Caco-2 (cell line): ENCODE measurements around the gene ATP9A. TPM values are rescaled to one million over a fixed set of nuclear protein-coding genes. Genes with fewer than 3 reads are reported as not detected.

Experiments used
- BruUV-seq: library from RNA; stranded (reverse); fragments of 400-500 nt; replicated peaks from 2 replicates; lab custom pipeline; 2021; lab: Mats Ljungman, UMichigan
- CTCF ChIA-PET: fragments of 300-600 bp; sonication (Branson Sonifier 250); formaldehyde crosslinking; loops from one replicate; lab custom pipeline; 2022; ENCODE audit warnings: antibody characterized with exemption; lab: Charles Lee
- POLR2A ChIA-PET: fragments of 300-600 bp; sonication (Branson Sonifier 250); formaldehyde crosslinking; loops from one replicate; lab custom pipeline; 2022; ENCODE audit warnings: antibody characterized with exemption; lab: Charles Lee
- DNase-seq, 2 experiments: peaks; one replicate each; pipeline versions ENCODE4 v3.0.0 to v3.0.0-alpha.2; 2020 to 2022
- H3K27me3 ChIP-seq: replicated peaks from 2 replicates; pipeline ENCODE4 v1.6.0; 2011; ENCODE audit warnings: low read length; ENCODE audit not compliant: control insufficient read depth, insufficient read depth
- H3K36me3 ChIP-seq: 2 replicates; pipeline ENCODE4 v1.5.1; 2011; ENCODE audit warnings: low read length; ENCODE audit not compliant: control insufficient read depth, insufficient read depth
- H3K4me1 ChIP-seq: fragments of 250-450 bp; sonication (Bioruptor Pico); 2 replicates; pipeline ENCODE4 v1.5.1; 2020; ENCODE audit warnings: mild to moderate bottlenecking
- H3K4me3 ChIP-seq: 2 replicates; pipeline ENCODE4 v1.5.1; 2011; ENCODE audit warnings: low read depth, mild to moderate bottlenecking, control low read depth, low read length
- H3K9me3 ChIP-seq: fragments of 250-450 bp; sonication (Bioruptor Pico); 2 replicates; pipeline ENCODE4 v1.5.1; 2020; ENCODE audit warnings: mild to moderate bottlenecking, moderate library complexity
- H3K27ac Mint-ChIP-seq: one replicate; pipeline ENCODE4 v1.8.0; 2022; ENCODE audit warnings: mixed read lengths; ENCODE audit not compliant: unreplicated experiment
- H3K27me3 Mint-ChIP-seq: one replicate; pipeline ENCODE4 v1.8.0; 2022; ENCODE audit warnings: mixed read lengths; ENCODE audit not compliant: insufficient read depth, unreplicated experiment
- H3K36me3 Mint-ChIP-seq: one replicate; pipeline ENCODE4 v1.8.0; 2022; ENCODE audit warnings: mild to moderate bottlenecking, mixed read lengths; ENCODE audit not compliant: insufficient read depth, unreplicated experiment
- H3K4me1 Mint-ChIP-seq: one replicate; pipeline ENCODE4 v1.8.0; 2022; ENCODE audit warnings: low read depth, mixed read lengths; ENCODE audit not compliant: unreplicated experiment
- H3K4me3 Mint-ChIP-seq: one replicate; pipeline ENCODE4 v1.8.0; 2022; ENCODE audit warnings: mild to moderate bottlenecking, moderate library complexity, mixed read lengths; ENCODE audit not compliant: unreplicated experiment
- H3K9me3 Mint-ChIP-seq: one replicate; pipeline ENCODE4 v1.8.0; 2022; ENCODE audit warnings: mixed read lengths; ENCODE audit not compliant: unreplicated experiment
- CTCF ChIP-seq, 2 experiments: fragments of 200-600 bp in 1 of 2; IDR thresholded peaks; 1 replicate in 1 of 2; 2 replicates in 1 of 2; pipeline versions ENCODE4 v1.5.1 to v1.8.0; 2011 to 2022; ENCODE audit warnings: antibody characterized with exemption in 1 of 2, control low read depth in 1 of 2, inconsistent platforms in 1 of 2, low read depth in 1 of 2, low read length in 1 of 2, mild to moderate bottlenecking in 1 of 2, moderate library complexity in 1 of 2; ENCODE audit not compliant: insufficient read depth in 1 of 2, severe bottlenecking in 1 of 2, unreplicated experiment in 1 of 2
- intact Hi-C: fragments of 100-400 bp; cut with micrococcal nuclease; formaldehyde crosslinking; loops from one replicate; pipeline ENCODE4 v1.10.0; 2022; ENCODE audit not compliant: unreplicated experiment
- total RNA-seq: library from RNA; stranded (reverse); gene quantifications from 2 replicates; pipeline ENCODE4 v1.2.3, GENCODE V29; 2022

ATP9A gene
- total RNA-seq, 1 experiment from 2014 or later = 102 TPM

GRCh38 chr20:51551186-51551585 lies 217.0 kb downstream of the ATP9A start:
- H3K27me3 Mint-ChIP-seq = peaks cover 12% of the 10 kb centered on the region
- H3K4me3 Mint-ChIP-seq = no peak overlapping the region
- no peaks in the 10 kb centered on the region for H3K4me1 Mint-ChIP-seq
- Histone ChIP-seq H3K4me1 (0 out of 2 replicates have a peak, but pooled peaks cover 4% of the 10 kb centered on the region), H3K36me3 (no peaks in the 10 kb centered on the region), H3K9me3 (no peaks in the 10 kb centered on the region), H3K4me3 (no peak overlapping the region), H3K27me3 (no peaks in the 10 kb centered on the region)
- H3K27ac Mint-ChIP-seq = no peak overlapping the region
- no peak for TF ChIP-seq CTCF (IDR thresholded peaks at IDR 0.05; ENCODE audit: insufficient read depth in 1 of 2, low read depth in 1 of 2, low read length in 1 of 2, severe bottlenecking in 1 of 2, unreplicated experiment in 1 of 2)
- no peaks in the 10 kb centered on the region for H3K36me3 Mint-ChIP-seq
- DNase-seq = no peak
- BruUV-seq = no TSS peak
- CTCF ChIA-PET = no interaction called here
- intact Hi-C loops = no loop called here
- POLR2A ChIA-PET = interaction anchor here (0.6 kb wide), 2 partner anchors 12 to 150 kb away, joined by 3 to 4 read pairs; no protein-coding TSS in a partner anchor
- H3K9me3 Mint-ChIP-seq = no peaks in the 10 kb centered on the region

- no TSS peak for BruUV-seq
Observed at GRCh38 chr20:51549474-51549873, 218.7 kb downstream of the ATP9A start.

GRCh38 chr20:51547951-51548350 lies 220.2 kb downstream of the ATP9A start:
- TF ChIP-seq CTCF (IDR thresholded peaks at IDR 0.05; ENCODE audit: insufficient read depth in 1 of 2, low read depth in 1 of 2, low read length in 1 of 2, severe bottlenecking in 1 of 2, unreplicated experiment in 1 of 2) = no peak
- Histone ChIP-seq H3K4me1 (peaks cover 11% of the 10 kb centered on the region), H3K4me3 (no peak overlapping the region), H3K9me3 (no peaks in the 10 kb centered on the region), H3K36me3 (no peaks in the 10 kb centered on the region), H3K27me3 (no peaks in the 10 kb centered on the region)
- H3K4me1 Mint-ChIP-seq = peaks cover 4% of the 10 kb centered on the region
- no peaks in the 10 kb centered on the region for H3K9me3 Mint-ChIP-seq
- intact Hi-C loops = no loop called here
- ChIA-PET POLR2A (no interaction called here), CTCF (no interaction called here)
- peaks cover 16% of the 10 kb centered on the region for H3K27me3 Mint-ChIP-seq
- no peak overlapping the region for H3K4me3 Mint-ChIP-seq
- DNase-seq = no peak
- BruUV-seq = no TSS peak
- no peak overlapping the region for H3K27ac Mint-ChIP-seq
- H3K36me3 Mint-ChIP-seq = no peaks in the 10 kb centered on the region

More at GRCh38 chr20:51549474-51549873, 218.7 kb downstream of the ATP9A start:
- no peak overlapping the region for H3K4me3 ChIP-seq
- CTCF ChIA-PET = interaction anchor here (0.6 to 0.7 kb wide), 2 partner anchors 173 to 530 kb away, joined by 3 to 4 read pairs; no protein-coding TSS in a partner anchor
- POLR2A ChIA-PET = no interaction called here
- no peak for DNase-seq
- H3K4me1 Mint-ChIP-seq = no peaks in the 10 kb centered on the region
- H3K27me3 Mint-ChIP-seq = peaks cover 19% of the 10 kb centered on the region
- H3K9me3 Mint-ChIP-seq = no peaks in the 10 kb centered on the region
- H3K27me3 ChIP-seq = no peaks in the 10 kb centered on the region
- H3K27ac Mint-ChIP-seq = no peak overlapping the region
- intact Hi-C loops = no loop called here
- no peak overlapping the region for H3K4me3 Mint-ChIP-seq
- TF ChIP-seq CTCF (IDR thresholded peaks at IDR 0.05; ENCODE audit: insufficient read depth in 1 of 2, low read depth in 1 of 2, low read length in 1 of 2, severe bottlenecking in 1 of 2, unreplicated experiment in 1 of 2) = no peak
- H3K4me1 ChIP-seq = 0 out of 2 replicates have a peak, but pooled peaks cover 4% of the 10 kb centered on the region
- H3K36me3 Mint-ChIP-seq = no peaks in the 10 kb centered on the region
- H3K36me3 ChIP-seq = no peaks in the 10 kb centered on the region
- no peaks in the 10 kb centered on the region for H3K9me3 ChIP-seq

Other genes with a start within 250 kb of the ATP9A start
- gene NFATC2, start 225.7 kb downstream of the ATP9A start, total RNA-seq = 20.8 and 22.4 TPM in 2 replicates
- 75.8 and 84.5 TPM in 2 replicates for gene SALL4, start 34.1 kb upstream of the ATP9A start, total RNA-seq